Type B pancreatic cell (in vitro differentiated cells): Measurements from ENCODE around the gene ZNF770. TPM values are rescaled to one million over a fixed set of nuclear protein-coding genes. Genes with fewer than 3 reads are reported as not detected.
"Not testable (repeated sequence)": the region's sequence is repeated elsewhere in the genome, so short reads cannot be mapped to it uniquely, and the experiment has no call there.

ENCODE experiments used
- DNase-seq: peaks from one replicate; pipeline ENCODE4 v3.0.0; 2021; ENCODE audit warnings: mixed read lengths; ENCODE audit not compliant: unreplicated experiment; ENCODE audit errors: extremely low spot score
- H3K27ac Mint-ChIP-seq: 2 replicates; pipeline ENCODE4 v1.8.0; 2021; ENCODE audit warnings: mild to moderate bottlenecking, mixed read lengths
- H3K27me3 Mint-ChIP-seq: 2 replicates; pipeline ENCODE4 v1.8.0; 2021; ENCODE audit warnings: mixed read lengths
- H3K36me3 Mint-ChIP-seq: 2 replicates; pipeline ENCODE4 v1.8.0; 2021; ENCODE audit warnings: mixed read lengths
- H3K4me1 Mint-ChIP-seq: one replicate; pipeline ENCODE4 v1.8.0; 2021; ENCODE audit warnings: mixed read lengths; ENCODE audit not compliant: unreplicated experiment
- H3K4me3 Mint-ChIP-seq: 2 replicates; pipeline ENCODE4 v1.8.0; 2021; ENCODE audit warnings: mild to moderate bottlenecking, mixed read lengths
- H3K9me3 Mint-ChIP-seq: 2 replicates; pipeline ENCODE4 v1.8.0; 2021; ENCODE audit warnings: mixed read lengths
- total RNA-seq: library from RNA; stranded (reverse); gene quantifications from 2 replicates; pipeline ENCODE4 v1.2.1, GENCODE V29; 2021; ENCODE audit warnings: low replicate concordance
- TF ChIP-seq, protein P1 (sequence below): fragments of 200-600 bp; sonication (generic); conservative IDR thresholded peaks from 2 replicates; pipeline ENCODE4 v1.5.0; 2021; ENCODE audit warnings: antibody characterized with exemption, mild to moderate bottlenecking

The ZNF770 gene
- total RNA-seq, 1 donor from 2014 or later: 58.7 TPM

DNA sequence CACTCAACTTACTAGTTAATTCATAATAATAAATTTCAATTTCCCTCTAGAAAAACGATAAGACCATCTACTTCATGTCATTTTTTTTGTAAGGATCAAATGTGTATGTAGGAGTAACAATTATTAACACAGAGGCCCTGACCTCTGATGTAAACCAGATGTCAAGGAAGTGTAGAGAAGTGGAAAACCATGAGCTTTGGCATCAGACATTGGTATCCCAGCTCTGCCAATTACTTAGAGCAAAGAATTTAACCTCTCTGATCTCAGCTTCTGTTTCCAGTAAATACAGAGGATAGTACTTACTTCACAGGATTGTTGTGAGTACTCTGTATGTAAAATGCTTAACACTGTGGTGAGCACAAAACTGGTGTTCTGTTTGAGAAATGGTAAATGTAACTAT is 36.1 kb downstream of the ZNF770 start:
- TF ChIP-seq, protein P1, sequence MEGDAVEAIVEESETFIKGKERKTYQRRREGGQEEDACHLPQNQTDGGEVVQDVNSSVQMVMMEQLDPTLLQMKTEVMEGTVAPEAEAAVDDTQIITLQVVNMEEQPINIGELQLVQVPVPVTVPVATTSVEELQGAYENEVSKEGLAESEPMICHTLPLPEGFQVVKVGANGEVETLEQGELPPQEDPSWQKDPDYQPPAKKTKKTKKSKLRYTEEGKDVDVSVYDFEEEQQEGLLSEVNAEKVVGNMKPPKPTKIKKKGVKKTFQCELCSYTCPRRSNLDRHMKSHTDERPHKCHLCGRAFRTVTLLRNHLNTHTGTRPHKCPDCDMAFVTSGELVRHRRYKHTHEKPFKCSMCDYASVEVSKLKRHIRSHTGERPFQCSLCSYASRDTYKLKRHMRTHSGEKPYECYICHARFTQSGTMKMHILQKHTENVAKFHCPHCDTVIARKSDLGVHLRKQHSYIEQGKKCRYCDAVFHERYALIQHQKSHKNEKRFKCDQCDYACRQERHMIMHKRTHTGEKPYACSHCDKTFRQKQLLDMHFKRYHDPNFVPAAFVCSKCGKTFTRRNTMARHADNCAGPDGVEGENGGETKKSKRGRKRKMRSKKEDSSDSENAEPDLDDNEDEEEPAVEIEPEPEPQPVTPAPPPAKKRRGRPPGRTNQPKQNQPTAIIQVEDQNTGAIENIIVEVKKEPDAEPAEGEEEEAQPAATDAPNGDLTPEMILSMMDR: no peak
- DNase-seq: no peak
- Mint-ChIP-seq H3K27me3 (no peaks in the 10 kb centered on the region), H3K9me3 (no peaks in the 10 kb centered on the region), H3K4me1 (no peaks in the 10 kb centered on the region), H3K27ac (no peak overlapping the region), H3K36me3 (peaks cover 29% of the 10 kb centered on the region), H3K4me3 (no peak overlapping the region)

DNA sequence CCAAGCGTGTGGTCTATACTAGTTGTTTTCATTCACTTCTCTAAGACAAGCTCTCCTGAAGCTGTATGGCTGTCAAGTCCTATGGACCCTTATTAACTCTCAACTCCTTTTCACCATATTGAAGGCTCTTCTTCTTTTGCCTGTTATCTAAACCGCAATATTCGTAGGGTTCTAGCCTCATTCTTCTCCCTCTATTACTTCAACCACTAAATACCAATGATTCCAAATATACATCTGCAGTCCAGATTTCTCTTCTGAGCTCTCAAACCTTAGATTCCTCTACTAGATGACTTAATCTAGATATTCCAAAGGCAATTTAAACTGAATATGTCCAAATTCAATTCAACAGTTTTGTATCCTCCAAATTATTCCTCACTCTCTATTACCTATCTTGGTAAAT is 43.2 kb downstream of the ZNF770 start:
- Mint-ChIP-seq H3K27me3 (no peaks in the 10 kb centered on the region), H3K9me3 (no peaks in the 10 kb centered on the region)

DNA sequence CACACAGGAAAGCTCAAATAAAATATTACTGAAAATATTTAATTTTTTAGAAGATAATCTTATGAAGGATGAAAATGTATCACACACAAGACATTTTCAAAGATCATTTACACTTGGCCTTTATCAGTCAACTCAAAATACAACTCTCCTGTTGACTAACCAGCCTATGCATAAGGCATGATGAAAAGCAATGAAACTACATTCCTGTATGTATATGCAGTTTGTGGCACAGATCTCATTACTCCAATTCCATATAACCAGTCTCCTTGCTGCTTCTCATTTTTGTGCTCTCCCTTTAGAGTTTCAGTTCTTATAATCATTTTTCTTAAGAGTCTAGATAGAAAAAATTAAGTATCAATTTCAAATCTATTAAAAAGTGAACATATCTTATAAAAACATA is 44.4 kb downstream of the ZNF770 start:
- TF ChIP-seq, protein P1: no peak
- H3K27ac Mint-ChIP-seq: no peak overlapping the region
- peaks cover 25% of the 10 kb centered on the region for H3K36me3 Mint-ChIP-seq
- H3K4me1 Mint-ChIP-seq: no peaks in the 10 kb centered on the region
- DNase-seq: no peak
- no peaks in the 10 kb centered on the region for H3K27me3 Mint-ChIP-seq
- H3K4me3 Mint-ChIP-seq: no peak overlapping the region
- no peaks in the 10 kb centered on the region for H3K9me3 Mint-ChIP-seq

More for the DNA sequence above, 43.2 kb downstream of the ZNF770 start:
- DNase-seq: no peak
- peaks cover 22% of the 10 kb centered on the region for H3K36me3 Mint-ChIP-seq
- no peak overlapping the region for H3K4me3 Mint-ChIP-seq
- no peaks in the 10 kb centered on the region for H3K4me1 Mint-ChIP-seq
- no peak overlapping the region for H3K27ac Mint-ChIP-seq
- TF ChIP-seq, protein P1: no peak

DNA sequence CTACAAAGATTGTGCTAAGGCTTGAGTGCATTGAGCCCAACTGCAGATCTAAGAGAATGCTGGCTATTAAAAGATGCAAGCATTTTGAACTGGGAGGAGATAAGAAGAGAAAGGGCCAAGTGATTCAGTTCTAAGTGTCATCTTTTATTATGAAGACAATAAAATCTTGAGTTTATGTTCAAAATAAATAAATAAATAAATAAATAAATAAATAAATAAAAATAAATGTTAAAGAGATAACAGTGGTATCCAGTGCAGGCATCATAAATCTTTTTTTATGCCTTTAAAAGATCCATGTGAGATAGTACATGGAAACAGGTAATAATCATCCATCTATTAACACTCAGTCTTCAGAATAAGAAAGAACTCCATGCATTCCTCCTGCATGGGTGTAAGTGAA is 44.8 kb downstream of the ZNF770 start:
- not testable (repeated sequence) for H3K27ac Mint-ChIP-seq, H3K4me1 Mint-ChIP-seq, H3K9me3 Mint-ChIP-seq, H3K4me3 Mint-ChIP-seq, H3K27me3 Mint-ChIP-seq, DNase-seq
- peaks cover 24% of the 10 kb centered on the region for H3K36me3 Mint-ChIP-seq

DNA sequence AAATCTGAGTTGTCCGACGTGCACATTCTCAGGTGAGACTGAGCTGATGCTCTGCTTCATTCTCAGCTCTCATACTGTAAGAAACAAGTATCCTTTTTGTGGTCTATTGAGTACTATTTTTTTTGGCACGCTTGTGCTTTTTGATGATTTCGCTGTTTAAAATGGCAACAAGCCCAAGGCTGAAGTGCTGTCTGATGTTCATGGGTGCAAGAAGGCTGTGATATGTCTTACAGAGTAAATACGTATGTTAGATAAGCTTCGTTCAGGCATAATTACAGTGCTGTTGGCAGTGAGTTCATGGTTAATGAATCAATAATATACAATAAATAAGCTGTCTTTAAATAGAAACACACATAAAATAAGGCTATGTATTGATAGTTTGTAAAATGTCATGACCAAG is 45.7 kb downstream of the ZNF770 start:
- no peaks in the 10 kb centered on the region for H3K27me3 Mint-ChIP-seq
- no peak for DNase-seq
- H3K36me3 Mint-ChIP-seq: peaks cover 15% of the 10 kb centered on the region
- no peaks in the 10 kb centered on the region for H3K9me3 Mint-ChIP-seq
- no peak overlapping the region for H3K4me3 Mint-ChIP-seq
- TF ChIP-seq, protein P1: no peak
- no peak overlapping the region for H3K27ac Mint-ChIP-seq
- no peaks in the 10 kb centered on the region for H3K4me1 Mint-ChIP-seq

DNA sequence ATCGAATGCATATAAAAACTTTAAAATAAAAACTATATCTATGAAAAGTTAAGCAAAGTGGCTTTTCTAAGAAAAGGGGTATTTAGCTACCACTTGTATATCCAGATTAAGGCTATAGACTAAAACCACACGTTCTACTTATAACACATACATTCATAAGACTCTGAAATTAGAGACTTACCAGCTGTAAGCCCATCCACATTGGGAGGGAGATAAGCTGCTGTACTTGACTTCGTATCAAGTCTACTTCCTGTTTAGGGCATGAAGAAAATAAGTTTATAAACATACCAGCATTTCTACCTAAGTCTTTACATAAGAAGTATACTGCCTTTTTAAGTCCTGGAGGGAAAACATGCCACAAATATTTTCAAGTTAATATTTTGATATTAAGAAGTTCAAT is 46.3 kb downstream of the ZNF770 start:
- no peaks in the 10 kb centered on the region for H3K4me1 Mint-ChIP-seq
- H3K36me3 Mint-ChIP-seq: peaks cover 15% of the 10 kb centered on the region
- TF ChIP-seq, protein P1: no peak
- no peaks in the 10 kb centered on the region for H3K27me3 Mint-ChIP-seq
- no peaks in the 10 kb centered on the region for H3K9me3 Mint-ChIP-seq
- H3K27ac Mint-ChIP-seq: no peak overlapping the region
- no peak overlapping the region for H3K4me3 Mint-ChIP-seq
- no peak for DNase-seq
